H9 (cell line): ENCODE data around the gene CST9L. TPM values are rescaled to one million over a fixed set of nuclear protein-coding genes. Genes with fewer than 3 reads are reported as not detected.

Experiments
- DNase-seq: peaks from one replicate; pipeline ENCODE4 v3.0.0-alpha.2; 2017
- H2AFZ ChIP-seq: one replicate; pipeline ENCODE4 v1.6.1; 2013; ENCODE audit warnings: mild to moderate bottlenecking, low read length, control low read depth, moderate library complexity
- H2AK5ac ChIP-seq: 2 replicates; pipeline ENCODE4 v1.6.1; 2013; ENCODE audit warnings: low read length, control low read depth, mixed read lengths; ENCODE audit not compliant: insufficient read length
- H2BK120ac ChIP-seq: one replicate; pipeline ENCODE4 v1.6.1; 2013; ENCODE audit warnings: low read depth, mild to moderate bottlenecking, low read length, control low read depth, inconsistent platforms; ENCODE audit not compliant: poor library complexity, severe bottlenecking
- H2BK12ac ChIP-seq: 2 replicates; pipeline ENCODE4 v1.6.1; 2013; ENCODE audit warnings: low read length, control low read depth, mixed read lengths, low read depth; ENCODE audit not compliant: insufficient read length
- H2BK15ac ChIP-seq: 2 replicates; pipeline ENCODE4 v1.6.1; 2013; ENCODE audit warnings: low read depth, low read length, control low read depth
- H2BK20ac ChIP-seq: one replicate; pipeline ENCODE4 v1.6.1; 2013; ENCODE audit warnings: low read depth, mild to moderate bottlenecking, low read length, control low read depth, inconsistent platforms; ENCODE audit not compliant: poor library complexity, severe bottlenecking
- H2BK5ac ChIP-seq: 2 replicates; pipeline ENCODE4 v1.6.1; 2013; ENCODE audit warnings: low read length, control low read depth, mixed read lengths; ENCODE audit not compliant: insufficient read length
- H3K14ac ChIP-seq: 2 replicates; pipeline ENCODE4 v1.6.1; 2013; ENCODE audit warnings: low read length, control low read depth; ENCODE audit not compliant: insufficient read depth
- H3K18ac ChIP-seq: 2 replicates; pipeline ENCODE4 v1.6.1; 2013; ENCODE audit warnings: low read depth, mild to moderate bottlenecking, mixed read lengths, low read length, control low read depth; ENCODE audit not compliant: insufficient read length
- H3K23ac ChIP-seq: 2 replicates; pipeline ENCODE4 v1.6.1; 2013; ENCODE audit warnings: low read length, control low read depth, mixed read lengths, low read depth; ENCODE audit not compliant: insufficient read length
- H3K23me2 ChIP-seq: 2 replicates; pipeline ENCODE4 v1.6.1; 2013; ENCODE audit warnings: low read depth, mild to moderate bottlenecking, mixed read lengths, low read length, control low read depth; ENCODE audit not compliant: insufficient read length, poor library complexity, severe bottlenecking
- H3K27ac ChIP-seq: 2 replicates; pipeline ENCODE4 v1.5.1; 2013; ENCODE audit warnings: low read length, control low read depth, mixed read lengths, low read depth; ENCODE audit not compliant: insufficient read length
- H3K27me3 ChIP-seq: 2 replicates; pipeline ENCODE4 v1.6.1; 2013; ENCODE audit warnings: low read length, control low read depth, inconsistent platforms; ENCODE audit not compliant: insufficient read depth
- H3K4ac ChIP-seq: 2 replicates; pipeline ENCODE4 v1.6.1; 2013; ENCODE audit warnings: low read depth, mild to moderate bottlenecking, control low read depth, inconsistent platforms, low read length, moderate library complexity
- H3K4me1 ChIP-seq: 2 replicates; pipeline ENCODE4 v1.6.1; 2013; ENCODE audit warnings: low read length, control low read depth, inconsistent platforms; ENCODE audit not compliant: insufficient read depth
- H3K4me2 ChIP-seq: 2 replicates; pipeline ENCODE4 v1.6.1; 2013; ENCODE audit warnings: low read length, control low read depth, mixed read lengths; ENCODE audit not compliant: insufficient read length, insufficient read depth
- H3K56ac ChIP-seq: 2 replicates; pipeline ENCODE4 v1.6.1; 2013; ENCODE audit warnings: low read depth, mild to moderate bottlenecking, mixed read lengths, low read length, control low read depth; ENCODE audit not compliant: insufficient read length
- H3K79me1 ChIP-seq: 2 replicates; pipeline ENCODE4 v1.6.1; 2013; ENCODE audit warnings: low read depth, mild to moderate bottlenecking, moderate library complexity, low read length, control low read depth, inconsistent platforms; ENCODE audit not compliant: insufficient read depth, poor library complexity, severe bottlenecking
- H3K79me2 ChIP-seq: 2 replicates; pipeline ENCODE4 v1.6.1; 2013; ENCODE audit warnings: low read length, control low read depth, inconsistent platforms; ENCODE audit not compliant: insufficient read depth
- H3K9ac ChIP-seq: 2 replicates; pipeline ENCODE4 v1.6.1; 2013; ENCODE audit warnings: low read length, control low read depth, mixed read lengths; ENCODE audit not compliant: insufficient read length; ENCODE audit errors: extremely low read depth
- H3K9me3 ChIP-seq: one replicate; pipeline ENCODE4 v1.6.1; 2013; ENCODE audit warnings: low read depth, low read length, inconsistent platforms; ENCODE audit not compliant: control insufficient read depth
- H3T11ph ChIP-seq: one replicate; pipeline ENCODE4 v1.6.1; 2013; ENCODE audit warnings: mild to moderate bottlenecking, low read length, control low read depth, inconsistent platforms
- H4K20me1 ChIP-seq: one replicate; pipeline ENCODE4 v1.6.1; 2013; ENCODE audit not compliant: control insufficient read depth, insufficient read length, insufficient read depth
- H4K5ac ChIP-seq: 2 replicates; pipeline ENCODE4 v1.6.1; 2013; ENCODE audit warnings: low read depth, mild to moderate bottlenecking, mixed read lengths, low read length, control low read depth; ENCODE audit not compliant: insufficient read length
- H4K8ac ChIP-seq: replicated peaks from 2 replicates; pipeline ENCODE4 v1.6.1; 2013; ENCODE audit warnings: low read length, control low read depth, mixed read lengths, low read depth; ENCODE audit not compliant: insufficient read length
- H4K91ac ChIP-seq: 2 replicates; pipeline ENCODE4 v1.6.1; 2013; ENCODE audit warnings: low read depth, mild to moderate bottlenecking, moderate library complexity, mixed read lengths, low read length, control low read depth; ENCODE audit not compliant: insufficient read length
- H3K27ac Mint-ChIP-seq, 3 experiments: 2 replicates in 2 of 3; 3 replicates in 1 of 3; pipeline ENCODE4 v1.8.0; 2020 to 2021; ENCODE audit warnings: mixed read lengths in 3 of 3, mild to moderate bottlenecking in 1 of 3, moderate library complexity in 1 of 3
- H3K27me3 Mint-ChIP-seq: 2 replicates; pipeline ENCODE4 v1.8.0; 2021; ENCODE audit warnings: low read depth, mild to moderate bottlenecking, moderate library complexity, mixed read lengths
- H3K36me3 Mint-ChIP-seq, 3 experiments: 2 replicates in 2 of 3; 3 replicates in 1 of 3; pipeline ENCODE4 v1.8.0; 2020 to 2021; ENCODE audit warnings: low read depth in 3 of 3, mixed read lengths in 3 of 3; ENCODE audit not compliant: insufficient read depth in 1 of 3
- H3K4me1 Mint-ChIP-seq, 2 experiments: 2 replicates each; pipeline ENCODE4 v1.8.0; 2020; ENCODE audit warnings: mixed read lengths in 2 of 2
- H3K4me3 Mint-ChIP-seq, 2 experiments: 2 replicates in 1 of 2; 3 replicates in 1 of 2; pipeline ENCODE4 v1.8.0; 2020 to 2021; ENCODE audit warnings: mild to moderate bottlenecking in 2 of 2, mixed read lengths in 2 of 2, moderate library complexity in 1 of 2
- H3K9me3 Mint-ChIP-seq, 2 experiments: 2 replicates in 1 of 2; 3 replicates in 1 of 2; pipeline ENCODE4 v1.8.0; 2020; ENCODE audit warnings: mild to moderate bottlenecking in 2 of 2, mixed read lengths in 2 of 2, moderate library complexity in 1 of 2
- CTCF ChIP-seq: fragments of 200-600 bp; sonication (generic); conservative IDR thresholded peaks from 3 replicates; pipeline ENCODE4 v1.8.0; 2021; ENCODE audit warnings: antibody characterized with exemption, mild to moderate bottlenecking
- WGBS: extraction: QIAGEN DNeasy Blood & Tissue Kit; methylation state at CpG from one replicate; pipeline ENCODE4 v1.1.7; 2013; ENCODE audit warnings: missing lambda C conversion rate, low lambda C conversion rate, mixed read lengths; ENCODE audit not compliant: insufficient read length; ENCODE audit errors: extremely low coverage; 5-methylcytosine and 5-hydroxymethylcytosine counted together
- total RNA-seq: library from RNA; stranded (reverse); gene quantifications from 2 replicates; pipeline ENCODE4 v1.2.1, GENCODE V29; 2021

Gene CST9L
- total RNA-seq, 1 experiment from 2014 or later: not detected

- H3K4me1 Mint-ChIP-seq: no peaks in the 10 kb centered on the region
- Histone ChIP-seq H3K18ac (no peak overlapping the region), H3K9ac (no peak overlapping the region), H2BK20ac (no peak overlapping the region), H4K8ac (no peak overlapping the region), H3K4ac (no peak overlapping the region), H3K9me3 (no peaks in the 10 kb centered on the region), H3K79me1 (no peaks in the 10 kb centered on the region), H4K91ac (no peak overlapping the region), H3K23ac (no peak overlapping the region), H2AFZ (no peak overlapping the region), H3K14ac (no peak overlapping the region), H4K20me1 (no peaks in the 10 kb centered on the region), H3K23me2 (no peaks in the 10 kb centered on the region), H3K4me2 (no peak overlapping the region), H2BK15ac (no peak overlapping the region), H3K56ac (no peak overlapping the region), H3K79me2 (no peaks in the 10 kb centered on the region), H3T11ph (no peak overlapping the region), H2BK5ac (no peak overlapping the region), H2BK120ac (no peak overlapping the region), H2BK12ac (no peak overlapping the region), H3K27ac (no peak overlapping the region), H3K4me1 (no peaks in the 10 kb centered on the region), H2AK5ac (no peak overlapping the region), H4K5ac (no peak overlapping the region), H3K27me3 (no peaks in the 10 kb centered on the region)
- H3K27ac Mint-ChIP-seq: no peak overlapping the region
- DNase-seq: no peak
- no peak for TF ChIP-seq CTCF
- WGBS: no CpG with 5 or more reads among the region's 1 CpG
- 0 out of 7 replicates have a peak, but pooled peaks cover 0 to 8% (median 0%) of the 10 kb centered on the region in 3 experiments for H3K36me3 Mint-ChIP-seq
- peaks cover 2 to 6% of the 10 kb centered on the region in 2 experiments; a peak in 4 of 5 replicates for H3K9me3 Mint-ChIP-seq
- H3K27me3 Mint-ChIP-seq: peaks cover 7% of the 10 kb centered on the region
- no peak overlapping the region for H3K4me3 Mint-ChIP-seq
These were observed 1.3 kb upstream of the CST9L start for GRCh38 chr20:23569570-23569969.
